ENCODE data around the gene ARHGEF38. TPM values are rescaled to one million over a fixed set of nuclear protein-coding genes. Genes with fewer than 3 reads are reported as not detected.

ARHGEF38 gene
- total RNA-seq, 2 experiments from 2014 or later: not detected

GRCh38 chr4:105670684-105671083 is 118.3 kb downstream of the ARHGEF38 start:
- Histone ChIP-seq H3K27me3 (ENCODE audit: control insufficient read depth in 1 of 2, insufficient read depth in 2 of 2, low read length in 2 of 2) (peaks cover 0 to 18% of the 10 kb centered on the region in 2 experiments), H3K9me3 (ENCODE audit: control insufficient read depth in 1 of 2, insufficient read depth in 1 of 2, low read length in 2 of 2) (no peaks in the 10 kb centered on the region), H3K4me1 (ENCODE audit: insufficient read depth, low read length) (no peaks in the 10 kb centered on the region), H3K27ac (ENCODE audit: low read depth in 1 of 2, low read length in 2 of 2) (no peak overlapping the region), H3K36me3 (ENCODE audit: insufficient read depth, low read length) (no peaks in the 10 kb centered on the region), H3K4me3 (ENCODE audit: low read length) (no peak overlapping the region)
- ChIA-PET POLR2A (no interaction called here), CTCF (no interaction called here)
- intact Hi-C loops (cut with DNase I, micrococcal nuclease): no loop called here
- no peak overlapping the region for H3K27ac Mint-ChIP-seq
- DNase-seq: no peak
- no peak overlapping the region for H3K4me3 Mint-ChIP-seq
- ATAC-seq (ENCODE audit: poor library complexity): no peak
- H3K36me3 Mint-ChIP-seq (ENCODE audit: low read depth): no peaks in the 10 kb centered on the region
- no peaks in the 10 kb centered on the region for H3K9me3 Mint-ChIP-seq
- peaks cover 30% of the 10 kb centered on the region for H3K27me3 Mint-ChIP-seq
- H3K4me1 Mint-ChIP-seq (ENCODE audit: low read depth): no peaks in the 10 kb centered on the region
- no peak for TF ChIP-seq CTCF (IDR thresholded peaks at IDR 0.05)

- peaks cover 0 to 18% of the 10 kb centered on the region in 2 experiments for H3K27me3 ChIP-seq (ENCODE audit: control insufficient read depth in 1 of 2, insufficient read depth in 2 of 2, low read length in 2 of 2)
- Mint-ChIP-seq H3K4me3 (no peak overlapping the region), H3K9me3 (no peaks in the 10 kb centered on the region), H3K27me3 (peaks cover 25% of the 10 kb centered on the region), H3K27ac (no peak overlapping the region), H3K36me3 (ENCODE audit: low read depth) (no peaks in the 10 kb centered on the region), H3K4me1 (ENCODE audit: low read depth) (no peaks in the 10 kb centered on the region)
- ATAC-seq (ENCODE audit: poor library complexity) (no peak), DNase-seq (no peak)
- H3K36me3 ChIP-seq (ENCODE audit: insufficient read depth, low read length): no peaks in the 10 kb centered on the region
- intact Hi-C loops (cut with DNase I, micrococcal nuclease): no loop called here
- ChIA-PET POLR2A (no interaction called here), CTCF (no interaction called here)
- no peak overlapping the region for H3K4me3 ChIP-seq (ENCODE audit: low read length)
- H3K4me1 ChIP-seq (ENCODE audit: insufficient read depth, low read length): no peaks in the 10 kb centered on the region
- TF ChIP-seq CTCF (IDR thresholded peaks at IDR 0.05): no peak
- H3K27ac ChIP-seq (ENCODE audit: low read depth in 1 of 2, low read length in 2 of 2): no peak overlapping the region
- no peaks in the 10 kb centered on the region for H3K9me3 ChIP-seq (ENCODE audit: control insufficient read depth in 1 of 2, insufficient read depth in 1 of 2, low read length in 2 of 2)
Observed at GRCh38 chr4:105671301-105671700, 118.9 kb downstream of the ARHGEF38 start.

GRCh38 chr4:105674011-105674410 is 121.6 kb downstream of the ARHGEF38 start:
- no peaks in the 10 kb centered on the region for H3K36me3 Mint-ChIP-seq (ENCODE audit: low read depth)
- H3K27me3 Mint-ChIP-seq: peaks cover 16% of the 10 kb centered on the region
- H3K27ac ChIP-seq (ENCODE audit: low read depth in 1 of 2, low read length in 2 of 2): no peak overlapping the region
- ATAC-seq (ENCODE audit: poor library complexity) (no peak), DNase-seq (no peak)
- no peak for TF ChIP-seq CTCF (IDR thresholded peaks at IDR 0.05)
- CTCF ChIA-PET: no interaction called here
- no peaks in the 10 kb centered on the region for H3K4me1 Mint-ChIP-seq (ENCODE audit: low read depth)
- H3K36me3 ChIP-seq (ENCODE audit: insufficient read depth, low read length): no peaks in the 10 kb centered on the region
- H3K4me1 ChIP-seq (ENCODE audit: insufficient read depth, low read length): no peaks in the 10 kb centered on the region
- no peak overlapping the region for H3K4me3 ChIP-seq (ENCODE audit: low read length)
- no peaks in the 10 kb centered on the region for H3K9me3 ChIP-seq (ENCODE audit: control insufficient read depth in 1 of 2, insufficient read depth in 1 of 2, low read length in 2 of 2)
- POLR2A ChIA-PET: no interaction called here
- peaks cover 0 to 18% of the 10 kb centered on the region in 2 experiments for H3K27me3 ChIP-seq (ENCODE audit: control insufficient read depth in 1 of 2, insufficient read depth in 2 of 2, low read length in 2 of 2)
- H3K4me3 Mint-ChIP-seq: no peak overlapping the region
- no peak overlapping the region for H3K27ac Mint-ChIP-seq
- H3K9me3 Mint-ChIP-seq: no peaks in the 10 kb centered on the region
- intact Hi-C loops (cut with DNase I, micrococcal nuclease): no loop called here
